GM19324 (cell line): ENCODE measurements around the gene HSP90AA1.

Source experiments
- ATAC-seq: cut with Tn5 transposase; IDR thresholded peaks from one replicate; pipeline ENCODE4 v1.9.1; 2021; ENCODE audit warnings: mild to moderate bottlenecking, moderate library complexity; ENCODE audit not compliant: unreplicated experiment, low FRiP score

The HSP90AA1 gene

DNA sequence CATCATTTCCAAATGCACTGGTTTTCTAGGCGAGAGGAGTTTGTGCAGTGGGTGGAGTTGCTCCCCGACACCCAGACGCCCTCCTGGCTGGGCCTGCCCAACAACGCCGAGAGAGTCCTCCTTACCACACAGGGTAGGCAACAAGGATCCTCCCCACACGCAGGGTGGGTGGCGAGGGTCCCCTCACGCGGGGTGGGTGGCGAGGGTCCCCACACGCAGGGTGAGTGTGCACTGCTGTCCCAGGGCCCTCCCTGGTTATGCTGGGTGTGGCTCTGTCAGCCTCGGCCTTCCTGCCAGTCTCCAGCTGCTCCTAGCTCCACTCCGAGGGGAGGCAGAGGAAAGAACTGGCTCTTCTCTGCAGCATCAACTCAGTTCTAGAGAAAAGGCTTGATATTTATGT, 42.3 kb downstream of the HSP90AA1 start:
- no peak for ATAC-seq

DNA sequence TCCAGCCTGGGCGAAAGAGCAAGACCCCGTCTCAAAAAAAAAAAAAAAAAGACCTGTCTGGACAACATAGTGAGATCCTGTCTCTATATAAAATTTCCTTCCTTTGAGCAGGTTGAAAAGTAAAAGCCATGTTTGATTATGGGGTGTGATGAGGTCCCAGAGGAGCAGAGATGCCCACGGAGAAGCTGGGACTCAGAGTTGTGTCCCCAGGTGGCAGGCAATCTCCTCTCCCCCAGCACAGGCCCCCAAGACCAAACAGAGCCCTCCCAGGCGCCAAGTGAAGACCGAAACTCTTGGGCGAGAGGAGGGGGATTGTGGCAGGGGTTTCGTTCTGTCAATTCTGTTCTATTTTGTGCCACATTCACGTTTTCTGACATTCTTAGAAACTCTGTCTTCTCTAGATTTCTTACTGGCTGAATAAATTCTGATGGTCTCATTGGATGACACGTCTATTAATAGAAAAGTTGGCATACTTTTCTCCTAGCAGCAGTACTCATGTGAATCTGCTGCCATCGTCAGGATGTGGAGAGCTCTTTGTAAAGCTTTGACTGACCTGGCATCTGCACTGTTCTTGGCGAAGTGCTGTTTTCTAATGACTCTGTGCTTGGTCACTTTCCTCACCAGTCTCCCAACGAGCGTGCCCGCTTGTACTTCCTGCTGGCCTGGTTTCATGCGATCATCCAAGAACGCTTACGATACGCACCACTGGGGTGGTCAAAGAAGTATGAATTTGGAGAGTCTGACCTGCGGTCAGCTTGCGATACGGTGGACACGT, 43.4 kb downstream of the HSP90AA1 start:
- no peak for ATAC-seq

DNA sequence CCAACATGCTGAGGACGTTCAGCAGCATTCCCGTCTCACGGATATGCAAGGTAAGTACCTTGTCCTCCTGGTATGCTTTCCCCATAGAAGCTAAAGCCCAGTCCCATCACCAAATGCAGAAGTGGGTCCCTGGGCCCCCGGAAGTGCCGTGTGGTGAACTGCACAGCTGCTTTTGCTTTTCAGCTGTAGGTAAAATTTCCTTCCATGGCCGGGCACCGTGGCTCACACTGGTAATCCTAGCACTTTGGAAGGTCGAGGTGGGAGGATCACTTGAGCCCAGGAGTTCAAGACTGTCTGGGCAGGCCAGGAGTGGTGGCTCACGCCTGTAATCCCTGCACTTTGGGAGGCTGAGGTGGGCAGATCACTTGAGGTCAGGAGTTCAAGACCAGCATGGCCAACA, 44.1 kb downstream of the HSP90AA1 start:
- no peak for ATAC-seq

DNA sequence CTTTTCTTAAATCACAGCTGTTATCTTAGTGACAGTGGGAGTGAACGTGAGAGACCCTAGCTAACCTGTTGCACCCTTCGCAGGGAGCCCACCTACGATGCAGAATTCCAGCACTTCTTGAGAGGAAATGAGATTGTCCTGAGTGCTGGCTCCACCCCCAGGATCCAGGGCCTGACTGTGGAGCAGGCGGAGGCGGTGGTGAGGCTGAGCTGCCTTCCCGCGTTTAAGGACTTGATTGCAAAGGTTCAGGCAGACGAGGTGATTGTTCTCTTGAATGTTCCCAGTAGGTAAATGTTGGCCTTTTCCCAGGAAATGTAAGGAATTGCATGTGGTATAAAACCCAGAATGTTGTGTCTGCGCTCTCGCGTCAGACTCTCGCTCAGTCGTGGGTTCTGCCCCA, 46.7 kb downstream of the HSP90AA1 start:
- no peak for ATAC-seq

DNA sequence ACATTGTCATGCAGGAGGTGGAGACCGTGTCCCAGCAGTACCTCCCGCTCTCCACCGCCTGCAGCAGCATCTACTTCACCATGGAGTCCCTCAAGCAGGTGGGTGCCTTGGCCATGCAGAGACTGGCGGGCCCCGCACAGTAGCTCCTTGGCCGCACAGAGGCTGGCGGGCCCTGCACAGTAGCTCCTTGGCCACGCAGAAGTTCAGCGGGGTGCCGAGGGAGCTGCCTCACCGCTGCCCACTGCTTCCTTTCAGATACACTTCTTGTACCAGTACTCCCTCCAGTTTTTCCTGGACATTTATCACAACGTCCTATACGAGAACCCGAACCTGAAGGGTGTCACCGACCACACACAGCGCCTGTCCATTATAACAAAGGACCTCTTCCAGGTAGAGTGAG, 47.7 kb downstream of the HSP90AA1 start:
- no peak for ATAC-seq

DNA sequence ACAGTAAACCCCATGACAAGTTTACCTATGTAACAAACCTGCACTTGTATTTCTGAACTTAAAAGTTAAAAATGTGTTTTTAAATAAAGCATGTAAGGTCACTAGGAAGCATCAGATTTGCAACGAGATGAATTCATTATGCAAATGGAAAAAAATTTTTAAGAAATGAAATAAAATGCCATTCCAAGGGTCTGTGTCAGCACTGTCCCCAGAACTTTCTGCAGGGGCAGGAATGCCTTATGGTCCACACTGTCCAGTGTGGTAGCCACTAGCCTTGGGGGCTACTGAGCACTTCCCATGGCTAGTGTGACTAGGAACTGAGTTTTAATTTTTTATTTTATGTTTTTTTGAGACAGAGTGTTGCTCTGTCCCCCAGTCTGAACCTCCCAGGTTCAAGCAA, 49.2 kb downstream of the HSP90AA1 start:
- no peak for ATAC-seq

DNA sequence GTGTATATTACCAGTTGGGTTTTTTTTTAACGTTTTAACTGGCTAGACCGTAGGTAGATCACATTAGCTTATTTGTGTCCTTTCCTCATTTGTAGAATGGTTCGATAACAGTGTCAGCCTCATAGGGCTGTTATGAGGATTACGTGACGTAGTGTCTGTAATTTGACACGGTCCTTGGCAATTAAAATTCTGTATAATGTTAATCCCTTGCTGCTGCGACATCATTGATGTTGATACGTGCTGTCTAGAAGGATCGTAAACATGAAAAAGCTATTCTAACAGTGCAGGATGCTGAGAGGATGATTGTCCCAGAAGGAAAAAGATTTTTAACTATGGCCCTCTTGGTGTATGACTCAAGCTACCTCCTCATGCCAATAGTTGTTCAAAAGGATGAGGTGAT, 50.9 kb downstream of the HSP90AA1 start:
- no peak for ATAC-seq

DNA sequence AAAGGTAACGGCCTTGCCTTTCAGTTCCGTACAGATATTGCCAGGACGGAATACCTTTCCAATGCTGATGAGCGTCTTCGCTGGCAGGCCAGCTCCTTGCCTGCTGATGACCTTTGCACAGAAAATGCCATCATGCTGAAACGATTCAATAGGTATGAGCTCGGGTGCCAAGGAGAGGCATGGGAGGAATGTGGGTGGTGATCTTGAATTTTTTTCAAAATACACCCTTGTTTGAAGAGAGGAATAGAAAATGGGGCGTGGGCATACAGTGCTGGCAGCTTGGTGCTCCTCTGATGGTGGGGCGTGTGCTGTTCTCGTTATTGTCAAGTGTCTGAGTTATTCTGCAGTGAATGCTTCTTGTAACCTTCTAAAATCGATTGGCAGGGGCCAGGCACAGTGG, 52.5 kb downstream of the HSP90AA1 start:
- ATAC-seq: no peak

DNA sequence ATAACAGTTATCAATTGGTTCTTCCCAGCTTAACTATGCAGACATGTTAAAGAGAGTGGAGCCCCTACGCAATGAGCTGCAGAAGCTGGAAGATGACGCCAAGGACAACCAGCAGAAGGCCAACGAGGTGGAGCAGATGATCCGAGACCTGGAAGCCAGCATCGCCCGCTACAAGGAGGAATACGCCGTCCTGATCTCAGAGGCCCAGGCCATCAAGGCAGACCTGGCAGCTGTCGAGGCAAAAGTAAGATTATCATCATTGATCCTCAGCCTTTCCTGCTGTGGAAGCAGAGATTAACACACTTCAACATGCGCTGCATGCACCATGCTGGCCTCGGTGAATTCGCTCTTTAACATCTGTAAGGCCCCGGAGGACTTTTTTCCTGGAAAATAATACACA, 53.6 kb downstream of the HSP90AA1 start:
- no peak for ATAC-seq
